ENCODE results near the gene SAMD4B. TPM values are rescaled to one million over a fixed set of nuclear protein-coding genes. Genes with fewer than 3 reads are reported as not detected.

The SAMD4B gene
- total and polyA plus RNA-seq, 2 of the 8 experiments (the other 6 are each of a cell fraction or from before 2014, with no cell fraction given): 137 to 158 TPM

DNA sequence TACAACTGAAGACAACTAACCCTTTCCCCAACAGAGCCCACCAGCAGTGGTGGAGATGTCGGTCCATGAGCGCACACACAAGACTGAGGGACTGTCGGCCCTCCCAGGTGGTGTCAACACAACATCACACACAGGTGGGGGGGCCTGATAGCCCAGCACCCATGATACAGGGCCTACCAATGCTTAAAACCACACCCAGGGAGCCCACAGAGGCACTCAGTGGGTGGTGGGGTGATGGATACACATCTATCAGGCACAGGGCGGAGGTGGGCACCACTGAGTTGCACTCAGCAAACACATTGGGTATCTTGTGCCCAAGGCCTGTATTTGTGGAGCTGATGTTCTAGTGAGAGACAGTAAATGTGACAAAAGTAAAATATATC lies 57.4 kb downstream of the SAMD4B start (continued):
- TF ChIP-seq, protein P1, sequence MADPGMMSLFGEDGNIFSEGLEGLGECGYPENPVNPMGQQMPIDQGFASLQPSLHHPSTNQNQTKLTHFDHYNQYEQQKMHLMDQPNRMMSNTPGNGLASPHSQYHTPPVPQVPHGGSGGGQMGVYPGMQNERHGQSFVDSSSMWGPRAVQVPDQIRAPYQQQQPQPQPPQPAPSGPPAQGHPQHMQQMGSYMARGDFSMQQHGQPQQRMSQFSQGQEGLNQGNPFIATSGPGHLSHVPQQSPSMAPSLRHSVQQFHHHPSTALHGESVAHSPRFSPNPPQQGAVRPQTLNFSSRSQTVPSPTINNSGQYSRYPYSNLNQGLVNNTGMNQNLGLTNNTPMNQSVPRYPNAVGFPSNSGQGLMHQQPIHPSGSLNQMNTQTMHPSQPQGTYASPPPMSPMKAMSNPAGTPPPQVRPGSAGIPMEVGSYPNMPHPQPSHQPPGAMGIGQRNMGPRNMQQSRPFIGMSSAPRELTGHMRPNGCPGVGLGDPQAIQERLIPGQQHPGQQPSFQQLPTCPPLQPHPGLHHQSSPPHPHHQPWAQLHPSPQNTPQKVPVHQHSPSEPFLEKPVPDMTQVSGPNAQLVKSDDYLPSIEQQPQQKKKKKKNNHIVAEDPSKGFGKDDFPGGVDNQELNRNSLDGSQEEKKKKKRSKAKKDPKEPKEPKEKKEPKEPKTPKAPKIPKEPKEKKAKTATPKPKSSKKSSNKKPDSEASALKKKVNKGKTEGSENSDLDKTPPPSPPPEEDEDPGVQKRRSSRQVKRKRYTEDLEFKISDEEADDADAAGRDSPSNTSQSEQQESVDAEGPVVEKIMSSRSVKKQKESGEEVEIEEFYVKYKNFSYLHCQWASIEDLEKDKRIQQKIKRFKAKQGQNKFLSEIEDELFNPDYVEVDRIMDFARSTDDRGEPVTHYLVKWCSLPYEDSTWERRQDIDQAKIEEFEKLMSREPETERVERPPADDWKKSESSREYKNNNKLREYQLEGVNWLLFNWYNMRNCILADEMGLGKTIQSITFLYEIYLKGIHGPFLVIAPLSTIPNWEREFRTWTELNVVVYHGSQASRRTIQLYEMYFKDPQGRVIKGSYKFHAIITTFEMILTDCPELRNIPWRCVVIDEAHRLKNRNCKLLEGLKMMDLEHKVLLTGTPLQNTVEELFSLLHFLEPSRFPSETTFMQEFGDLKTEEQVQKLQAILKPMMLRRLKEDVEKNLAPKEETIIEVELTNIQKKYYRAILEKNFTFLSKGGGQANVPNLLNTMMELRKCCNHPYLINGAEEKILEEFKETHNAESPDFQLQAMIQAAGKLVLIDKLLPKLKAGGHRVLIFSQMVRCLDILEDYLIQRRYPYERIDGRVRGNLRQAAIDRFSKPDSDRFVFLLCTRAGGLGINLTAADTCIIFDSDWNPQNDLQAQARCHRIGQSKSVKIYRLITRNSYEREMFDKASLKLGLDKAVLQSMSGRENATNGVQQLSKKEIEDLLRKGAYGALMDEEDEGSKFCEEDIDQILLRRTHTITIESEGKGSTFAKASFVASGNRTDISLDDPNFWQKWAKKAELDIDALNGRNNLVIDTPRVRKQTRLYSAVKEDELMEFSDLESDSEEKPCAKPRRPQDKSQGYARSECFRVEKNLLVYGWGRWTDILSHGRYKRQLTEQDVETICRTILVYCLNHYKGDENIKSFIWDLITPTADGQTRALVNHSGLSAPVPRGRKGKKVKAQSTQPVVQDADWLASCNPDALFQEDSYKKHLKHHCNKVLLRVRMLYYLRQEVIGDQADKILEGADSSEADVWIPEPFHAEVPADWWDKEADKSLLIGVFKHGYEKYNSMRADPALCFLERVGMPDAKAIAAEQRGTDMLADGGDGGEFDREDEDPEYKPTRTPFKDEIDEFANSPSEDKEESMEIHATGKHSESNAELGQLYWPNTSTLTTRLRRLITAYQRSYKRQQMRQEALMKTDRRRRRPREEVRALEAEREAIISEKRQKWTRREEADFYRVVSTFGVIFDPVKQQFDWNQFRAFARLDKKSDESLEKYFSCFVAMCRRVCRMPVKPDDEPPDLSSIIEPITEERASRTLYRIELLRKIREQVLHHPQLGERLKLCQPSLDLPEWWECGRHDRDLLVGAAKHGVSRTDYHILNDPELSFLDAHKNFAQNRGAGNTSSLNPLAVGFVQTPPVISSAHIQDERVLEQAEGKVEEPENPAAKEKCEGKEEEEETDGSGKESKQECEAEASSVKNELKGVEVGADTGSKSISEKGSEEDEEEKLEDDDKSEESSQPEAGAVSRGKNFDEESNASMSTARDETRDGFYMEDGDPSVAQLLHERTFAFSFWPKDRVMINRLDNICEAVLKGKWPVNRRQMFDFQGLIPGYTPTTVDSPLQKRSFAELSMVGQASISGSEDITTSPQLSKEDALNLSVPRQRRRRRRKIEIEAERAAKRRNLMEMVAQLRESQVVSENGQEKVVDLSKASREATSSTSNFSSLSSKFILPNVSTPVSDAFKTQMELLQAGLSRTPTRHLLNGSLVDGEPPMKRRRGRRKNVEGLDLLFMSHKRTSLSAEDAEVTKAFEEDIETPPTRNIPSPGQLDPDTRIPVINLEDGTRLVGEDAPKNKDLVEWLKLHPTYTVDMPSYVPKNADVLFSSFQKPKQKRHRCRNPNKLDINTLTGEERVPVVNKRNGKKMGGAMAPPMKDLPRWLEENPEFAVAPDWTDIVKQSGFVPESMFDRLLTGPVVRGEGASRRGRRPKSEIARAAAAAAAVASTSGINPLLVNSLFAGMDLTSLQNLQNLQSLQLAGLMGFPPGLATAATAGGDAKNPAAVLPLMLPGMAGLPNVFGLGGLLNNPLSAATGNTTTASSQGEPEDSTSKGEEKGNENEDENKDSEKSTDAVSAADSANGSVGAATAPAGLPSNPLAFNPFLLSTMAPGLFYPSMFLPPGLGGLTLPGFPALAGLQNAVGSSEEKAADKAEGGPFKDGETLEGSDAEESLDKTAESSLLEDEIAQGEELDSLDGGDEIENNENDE (IDR thresholded peaks at IDR 0.05; ENCODE audit: insufficient replicate concordance, low read length): no peak
- TF ChIP-seq USF2 (IDR thresholded peaks at IDR 0.05; ENCODE audit: low read length) (no peak), SIN3A (conservative IDR thresholded peaks at IDR 0.05 in 1 of 2, IDR thresholded peaks at IDR 0.05 in 1 of 2; ENCODE audit: low read depth in 1 of 2, low read length in 2 of 2) (no peak), JUND (IDR thresholded peaks at IDR 0.05; ENCODE audit: low read length) (no peak), KDM4A (IDR thresholded peaks at IDR 0.05; ENCODE audit: low read depth, low read length, severe bottlenecking) (no peak), CBX8 (IDR thresholded peaks at IDR 0.05; ENCODE audit: borderline replicate concordance, low read depth, low read length) (no peak), MAX (IDR thresholded peaks at IDR 0.05) (no peak)

Data from H1 (cell line).